NB4 (cell line): Measurements from ENCODE around the gene THSD4.

Experiments
- MYC ChIP-seq: IDR thresholded peaks from 2 replicates; pipeline ENCODE4 v1.6.1; 2011; ENCODE audit warnings: low read depth, low read length
- POLR2A ChIP-seq: IDR thresholded peaks from 2 replicates; pipeline ENCODE4 v1.6.1; 2011; ENCODE audit warnings: mild to moderate bottlenecking; ENCODE audit not compliant: insufficient read length; ENCODE audit errors: extremely low read depth
- TF ChIP-seq, protein P1 (sequence below): IDR thresholded peaks from one replicate; pipeline ENCODE4 v1.5.1; 2012; ENCODE audit warnings: low read depth, low read length
- TF ChIP-seq, protein P2 (sequence below): IDR thresholded peaks from 2 replicates; pipeline ENCODE4 v1.6.1; 2011; ENCODE audit warnings: low read depth, low read length

DNA sequence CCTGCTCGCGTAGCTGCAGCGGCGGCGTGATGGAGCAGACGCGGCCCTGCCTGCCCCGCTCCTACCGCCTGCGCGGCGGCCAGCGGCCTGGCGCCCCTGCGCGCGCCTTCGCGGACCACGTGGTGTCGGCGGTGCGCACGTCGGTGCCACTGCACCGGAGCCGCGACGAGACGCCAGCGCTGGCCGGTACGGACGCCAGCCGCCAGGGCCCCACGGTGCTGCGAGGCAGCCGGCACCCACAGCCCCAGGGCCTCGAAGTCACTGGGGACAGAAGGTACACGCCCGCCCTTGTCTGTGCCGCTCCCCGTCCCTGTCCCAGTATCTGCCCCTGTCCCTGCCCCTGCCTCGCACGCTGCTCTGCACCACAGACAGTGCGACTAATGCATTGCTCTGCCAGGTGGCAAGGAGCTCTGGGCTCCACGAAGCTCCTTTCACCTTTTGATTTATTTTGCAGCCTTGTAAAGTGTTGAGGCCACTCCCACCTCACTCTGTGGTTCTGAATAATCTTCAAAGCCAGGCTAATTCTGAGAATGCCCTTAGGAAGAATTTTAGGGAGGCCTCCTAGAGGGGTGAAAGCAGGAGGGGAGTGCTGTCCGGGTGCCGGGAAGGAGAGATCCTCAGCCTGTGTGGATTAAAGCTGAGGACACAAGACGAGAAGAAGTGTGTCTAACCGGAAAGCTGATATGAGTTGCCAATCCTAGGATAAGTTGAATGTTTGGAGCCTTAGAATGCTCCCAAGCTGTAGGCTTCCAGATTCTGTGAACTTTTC lies 100.0 kb downstream of the THSD4 start:
- TF ChIP-seq, protein P1, sequence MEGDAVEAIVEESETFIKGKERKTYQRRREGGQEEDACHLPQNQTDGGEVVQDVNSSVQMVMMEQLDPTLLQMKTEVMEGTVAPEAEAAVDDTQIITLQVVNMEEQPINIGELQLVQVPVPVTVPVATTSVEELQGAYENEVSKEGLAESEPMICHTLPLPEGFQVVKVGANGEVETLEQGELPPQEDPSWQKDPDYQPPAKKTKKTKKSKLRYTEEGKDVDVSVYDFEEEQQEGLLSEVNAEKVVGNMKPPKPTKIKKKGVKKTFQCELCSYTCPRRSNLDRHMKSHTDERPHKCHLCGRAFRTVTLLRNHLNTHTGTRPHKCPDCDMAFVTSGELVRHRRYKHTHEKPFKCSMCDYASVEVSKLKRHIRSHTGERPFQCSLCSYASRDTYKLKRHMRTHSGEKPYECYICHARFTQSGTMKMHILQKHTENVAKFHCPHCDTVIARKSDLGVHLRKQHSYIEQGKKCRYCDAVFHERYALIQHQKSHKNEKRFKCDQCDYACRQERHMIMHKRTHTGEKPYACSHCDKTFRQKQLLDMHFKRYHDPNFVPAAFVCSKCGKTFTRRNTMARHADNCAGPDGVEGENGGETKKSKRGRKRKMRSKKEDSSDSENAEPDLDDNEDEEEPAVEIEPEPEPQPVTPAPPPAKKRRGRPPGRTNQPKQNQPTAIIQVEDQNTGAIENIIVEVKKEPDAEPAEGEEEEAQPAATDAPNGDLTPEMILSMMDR: no peak
- TF ChIP-seq POLR2A (no peak), MYC (no peak)
- TF ChIP-seq, protein P2, sequence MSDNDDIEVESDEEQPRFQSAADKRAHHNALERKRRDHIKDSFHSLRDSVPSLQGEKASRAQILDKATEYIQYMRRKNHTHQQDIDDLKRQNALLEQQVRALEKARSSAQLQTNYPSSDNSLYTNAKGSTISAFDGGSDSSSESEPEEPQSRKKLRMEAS: no peak
